Dermis microvascular lymphatic vessel endothelial cell (primary cell): Measurements from ENCODE around the gene EXOC8. TPM values are rescaled to one million over a fixed set of nuclear protein-coding genes. Genes with fewer than 3 reads are reported as not detected.
"Not testable (repeated sequence)": the region's sequence is repeated elsewhere in the genome, so short reads cannot be mapped to it uniquely, and the experiment has no call there.

Experiments
- DNase-seq, 2 donors: peaks; one replicate each; pipeline versions ENCODE4 v3.0.0 to v3.0.0-alpha.2; 2010; ENCODE audit warnings: low read depth in 2 of 2
- total RNA-seq: library from RNA; depleted of rRNA; stranded (reverse); fragments of >200 nt; gene quantifications from 2 replicates; pipeline ENCODE4 v1.2.1, GENCODE V29; 2014

The EXOC8 gene
- total RNA-seq, 1 donor from 2014 or later = 16.4 TPM

- DNase-seq = no peak
These were observed 15.4 kb upstream of the EXOC8 start for GRCh38 chr1:231353086-231353485.

GRCh38 chr1:231351816-231352215, 14.2 kb upstream of the EXOC8 start:
- peak; percentile 59 to 92 for DNase-seq

DNA sequence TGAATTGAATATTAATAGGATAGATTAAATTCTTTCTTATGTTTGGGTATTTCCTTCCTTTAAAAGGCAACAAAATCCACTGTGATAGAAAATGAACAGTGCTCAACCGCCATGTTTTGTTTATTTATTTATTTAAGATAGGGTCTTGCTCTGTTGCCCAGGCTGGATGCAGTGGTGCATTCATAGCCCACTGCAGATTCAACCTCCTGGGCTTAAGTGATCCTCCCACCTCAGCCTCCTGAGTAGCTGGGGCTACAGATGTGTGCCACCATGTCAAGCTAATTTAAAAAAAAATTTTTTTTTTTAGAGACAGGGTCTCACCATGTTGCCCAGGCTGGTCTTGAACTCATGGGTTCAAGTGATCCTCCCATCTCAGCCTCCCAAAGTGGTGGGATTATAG, 11.2 kb upstream of the EXOC8 start:
- DNase-seq = not testable (repeated sequence)

GRCh38 chr1:231348442-231348841, 10.8 kb upstream of the EXOC8 start:
- DNase-seq = no peak

DNA sequence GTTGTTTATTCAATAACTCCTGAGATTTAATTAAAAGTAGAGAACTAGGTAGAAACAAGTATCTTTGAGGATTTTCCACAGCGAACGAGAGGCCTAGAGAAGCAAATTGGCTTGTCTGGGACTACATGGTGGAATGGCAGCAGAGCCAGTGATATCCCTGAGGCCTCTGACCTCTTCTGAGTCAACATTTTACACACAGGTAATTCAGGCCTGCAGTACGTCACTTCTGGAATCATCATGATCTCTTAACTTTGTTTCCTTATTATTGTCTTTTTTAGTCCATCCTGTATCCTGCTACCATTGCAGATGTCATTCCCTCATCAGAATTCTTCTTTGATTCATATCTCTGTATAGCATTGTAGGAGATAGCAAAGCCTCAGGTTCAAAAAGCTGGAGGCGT, 10.3 kb upstream of the EXOC8 start:
- DNase-seq = no peak

GRCh38 chr1:231340328-231341013, 2.8 kb upstream of the EXOC8 start:
- DNase-seq = no peak

DNA sequence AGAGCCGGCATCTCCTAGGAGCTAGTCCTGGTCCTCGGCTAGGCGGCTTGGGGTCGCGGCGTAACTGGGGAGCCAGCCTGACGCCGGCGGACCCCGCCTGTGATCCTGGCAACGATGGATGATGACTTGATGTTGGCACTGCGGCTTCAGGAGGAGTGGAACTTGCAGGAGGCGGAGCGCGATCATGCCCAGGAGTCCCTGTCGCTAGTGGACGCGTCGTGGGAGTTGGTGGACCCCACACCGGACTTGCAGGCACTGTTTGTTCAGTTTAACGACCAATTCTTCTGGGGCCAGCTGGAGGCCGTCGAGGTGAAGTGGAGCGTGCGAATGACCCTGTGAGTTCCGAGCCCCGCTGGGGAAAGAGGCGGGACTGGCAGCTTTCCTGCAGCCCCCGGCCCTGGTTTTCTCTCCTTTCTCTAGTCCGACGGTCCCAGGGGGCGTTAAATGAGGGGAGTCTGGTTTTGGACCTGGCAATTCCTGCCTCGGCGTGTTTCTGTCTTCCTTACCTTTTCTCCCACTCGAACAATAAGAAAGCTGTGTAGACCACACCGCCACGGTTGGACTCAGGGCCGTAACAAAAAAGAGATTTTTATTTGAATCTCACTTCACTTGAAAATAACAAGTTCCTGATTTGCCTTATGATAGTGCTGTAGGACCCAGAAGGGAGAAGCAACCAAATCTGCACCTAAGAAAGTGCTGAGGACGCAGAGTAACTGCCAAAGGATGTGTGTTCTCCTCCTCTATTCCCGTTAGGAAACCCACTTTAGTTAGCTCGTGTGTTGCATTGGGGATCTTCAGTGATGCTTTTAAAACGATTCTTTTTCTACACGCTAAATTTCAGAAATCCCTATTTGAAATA, 847 bp upstream of the EXOC8 start, which contains the start of gene SPRTN:
Gene SPRTN, plus strand, starts transcription at position 24 of the 859 bp plus-strand sequence. Its CDS starts 91 bp downstream, at position 115.
- no peak for DNase-seq

DNA sequence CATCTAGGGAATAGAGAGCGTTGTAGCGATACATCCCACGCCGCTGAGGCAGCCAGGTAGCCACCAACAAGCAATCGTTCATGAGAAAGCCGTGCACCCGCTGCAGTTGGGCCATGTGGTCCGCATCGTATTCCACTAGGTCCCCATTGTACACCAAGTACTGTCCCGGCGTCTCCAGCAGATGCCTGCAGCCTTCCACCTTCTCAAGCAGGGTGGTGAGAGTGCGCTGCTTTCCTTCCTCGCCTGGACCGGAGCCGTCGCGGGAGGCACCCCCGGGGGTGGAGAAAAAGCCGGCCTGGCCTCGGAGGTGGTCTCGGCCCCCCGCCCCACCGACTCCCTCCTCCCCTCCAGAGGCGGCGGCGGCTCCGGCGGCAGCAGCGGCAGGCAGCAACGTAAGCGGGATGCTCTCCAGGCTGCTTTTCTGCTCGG, 595 bp downstream of the EXOC8 start:
- DNase-seq = peak in 1 of 2 donors; percentile 25

GRCh38 chr1:231335663-231336602, 1.7 kb downstream of the EXOC8 start:
- DNase-seq = no peak

DNA sequence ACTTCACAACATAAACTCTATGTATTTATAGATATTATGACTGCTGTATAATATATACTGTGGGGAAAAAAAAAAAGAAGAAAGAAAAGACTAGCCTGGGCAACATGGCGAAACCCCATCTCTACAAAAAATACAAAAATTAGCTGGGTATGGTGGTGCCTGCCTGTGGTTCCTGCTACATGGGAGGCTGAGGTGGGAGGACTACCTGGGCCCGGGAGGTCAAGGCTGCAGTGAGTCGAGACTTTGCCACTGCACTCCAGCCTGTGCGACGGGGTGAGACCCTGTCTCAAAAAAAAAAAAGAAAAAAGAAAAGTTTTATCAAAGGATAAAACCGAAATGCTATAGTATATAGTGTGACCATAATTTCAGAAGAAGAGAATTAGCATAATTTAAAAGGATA, 2.7 kb downstream of the EXOC8 start:
- DNase-seq = no peak

DNA sequence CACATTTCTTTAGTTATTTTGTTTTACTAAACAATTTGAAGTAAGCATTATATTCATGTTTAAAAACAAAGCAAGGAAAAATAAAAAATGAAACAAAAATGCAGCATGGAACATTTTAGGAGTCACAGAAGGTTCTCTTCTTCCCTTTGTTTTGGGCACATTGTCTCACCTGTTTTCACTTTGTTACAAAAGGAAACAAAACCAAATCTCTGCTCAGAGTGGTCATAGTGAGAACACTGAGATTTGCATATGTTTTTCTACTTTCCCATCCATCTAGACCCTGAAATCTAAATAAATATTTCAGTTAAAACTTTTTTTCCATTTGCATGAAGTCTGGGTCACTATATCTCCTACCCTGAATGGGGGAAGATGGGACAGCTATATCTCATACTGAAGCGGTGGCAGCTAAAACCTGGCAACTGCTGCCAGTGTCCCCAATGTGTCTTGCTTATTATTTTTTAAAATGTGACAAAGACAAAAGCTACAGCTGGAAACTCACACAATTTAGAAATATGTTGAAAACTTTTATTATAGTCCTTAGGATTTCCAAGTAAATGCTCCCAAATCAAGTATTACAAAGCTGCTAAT, 3.5 kb downstream of the EXOC8 start:
- DNase-seq = no peak

- DNase-seq = no peak
These were observed 4.9 kb downstream of the EXOC8 start for GRCh38 chr1:231332761-231333160.

GRCh38 chr1:231329483-231329882, 8.2 kb downstream of the EXOC8 start:
- DNase-seq = no peak

DNA sequence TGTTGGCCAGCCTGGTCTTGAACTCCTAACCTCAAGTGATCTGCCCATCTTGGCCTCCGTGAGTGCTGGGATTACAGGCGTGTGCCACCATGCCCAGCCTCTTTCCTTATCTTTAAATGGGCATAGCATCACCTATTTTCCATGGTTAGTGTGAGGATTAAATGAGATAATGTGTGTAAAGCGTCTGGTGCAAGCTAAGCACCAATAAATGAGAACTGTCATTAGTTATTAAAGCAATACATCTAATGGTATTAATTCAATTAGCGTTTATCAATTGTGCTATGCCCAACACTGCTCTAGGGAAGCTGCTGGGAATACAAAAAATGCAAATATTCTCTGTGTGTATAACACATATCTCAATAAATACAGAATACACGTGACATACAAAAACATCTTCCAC, 10.0 kb downstream of the EXOC8 start:
- DNase-seq = no peak

GRCh38 chr1:231326248-231326647, 11.4 kb downstream of the EXOC8 start:
- DNase-seq = no peak

DNA sequence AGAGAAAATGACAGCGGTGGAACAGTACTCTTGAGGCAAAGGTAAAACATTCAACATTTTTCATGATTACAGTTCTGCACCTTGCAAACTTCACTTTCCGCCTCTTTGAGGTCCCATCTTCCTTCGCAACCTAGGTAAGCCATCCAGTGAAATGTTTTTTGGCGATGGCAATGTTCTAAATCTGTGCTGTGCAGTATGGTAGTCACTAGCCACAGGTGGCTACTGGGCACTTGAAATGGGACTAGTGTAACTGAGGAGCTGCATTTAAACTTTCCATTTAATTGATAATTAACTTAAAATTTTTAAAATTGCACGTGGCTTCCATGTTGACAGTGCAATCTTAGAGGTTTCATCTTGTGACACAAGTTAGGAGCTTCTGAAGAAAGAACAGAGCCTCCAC, 13.0 kb downstream of the EXOC8 start:
- no peak for DNase-seq

GRCh38 chr1:231322880-231323530, 14.6 kb downstream of the EXOC8 start:
- no peak for DNase-seq

DNA sequence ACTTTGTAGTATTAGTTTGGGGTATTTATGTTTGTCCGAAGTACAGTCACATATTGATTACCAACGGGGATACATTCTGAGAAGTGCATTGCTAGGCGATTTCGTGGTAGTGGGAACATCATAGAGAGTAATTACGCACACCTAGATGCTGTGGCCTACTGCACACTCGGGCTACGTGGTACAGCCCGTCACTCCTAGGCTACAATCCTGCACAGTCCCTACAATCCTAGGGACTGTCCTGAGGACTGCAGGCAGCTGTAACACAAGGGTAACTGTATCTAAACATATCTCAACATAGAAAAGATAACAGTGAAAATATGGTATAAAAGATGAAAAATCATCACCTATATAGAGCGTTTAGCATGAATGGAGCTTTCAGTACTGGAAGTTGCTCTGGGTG, 18.6 kb downstream of the EXOC8 start:
- DNase-seq = no peak

- no peak for DNase-seq
These were observed 19.1 kb downstream of the EXOC8 start for GRCh38 chr1:231318568-231318967.

GRCh38 chr1:231318015-231318355, 19.7 kb downstream of the EXOC8 start:
- no peak for DNase-seq
